Thymus (tissue), 11 donors: ENCODE data around the gene TMEM179. TPM values are rescaled to one million over a fixed set of nuclear protein-coding genes. Genes with fewer than 3 reads are reported as not detected.

ENCODE experiments used
- DNase-seq, 9 donors: peaks; one replicate each; pipeline ENCODE4 v3.0.0-alpha.2; 2013; ENCODE audit warnings: low spot score in 9 of 9, low read depth in 6 of 9, missing footprints in 1 of 9
- H3K27ac ChIP-seq, 2 donors: one replicate each; pipeline ENCODE4 v1.5.1; 2013; ENCODE audit warnings: control low read depth in 1 of 2, low read depth in 1 of 2, low read length in 1 of 2, mild to moderate bottlenecking in 1 of 2, moderate library complexity in 1 of 2
- H3K27me3 ChIP-seq, 2 donors: one replicate each; pipeline ENCODE4 v1.5.1; 2013; ENCODE audit warnings: low read length in 1 of 2; ENCODE audit not compliant: control insufficient read depth in 2 of 2, insufficient read depth in 1 of 2
- H3K36me3 ChIP-seq, 2 donors: one replicate each; pipeline ENCODE4 v1.5.1; 2013; ENCODE audit warnings: low read length in 1 of 2, mild to moderate bottlenecking in 1 of 2, moderate library complexity in 1 of 2; ENCODE audit not compliant: control insufficient read depth in 2 of 2, insufficient read depth in 2 of 2
- H3K4me1 ChIP-seq, 2 donors: one replicate each; pipeline ENCODE4 v1.5.1; 2013; ENCODE audit warnings: low read length in 2 of 2; ENCODE audit not compliant: control insufficient read depth in 2 of 2, insufficient read depth in 2 of 2
- H3K4me3 ChIP-seq, 2 donors: one replicate each; pipeline ENCODE4 v1.5.1; 2013; ENCODE audit warnings: low read length in 2 of 2, control low read depth in 1 of 2, mild to moderate bottlenecking in 1 of 2
- H3K9me3 ChIP-seq, 2 donors: one replicate each; pipeline ENCODE4 v1.5.1; 2013; ENCODE audit warnings: low read length in 1 of 2, mild to moderate bottlenecking in 1 of 2; ENCODE audit not compliant: control insufficient read depth in 2 of 2, insufficient read depth in 1 of 2
- WGBS: extraction: QIAGEN DNeasy Blood & Tissue Kit; methylation state at CpG from one replicate; pipeline ENCODE4 v1.1.7; 2013; 5-methylcytosine and 5-hydroxymethylcytosine counted together
- polyA plus RNA-seq: library from polyadenylated mRNA; stranded (reverse); fragments of 200-250 nt; gene quantifications from one replicate; pipeline ENCODE4 v1.2.3, GENCODE V29; 2013
- total RNA-seq: library from RNA; stranded (reverse); fragments of 120-200 nt; gene quantifications from one replicate; pipeline ENCODE4 v1.2.4, GENCODE V29; 2013
- donor health status: healthy.

The TMEM179 gene
- total and polyA plus RNA-seq, 2 donors: 0.09 to 0.23 TPM

GRCh38 chr14:104574536-104574935, 30.0 kb downstream of the TMEM179 start:
- WGBS: 83% methylated on average over 14 of the region's 14 CpGs
- Histone ChIP-seq H3K4me1 (no peaks in the 10 kb centered on the region), H3K9me3 (no peaks in the 10 kb centered on the region), H3K4me3 (no peak overlapping the region), H3K36me3 (no peaks in the 10 kb centered on the region), H3K27ac (no peak overlapping the region), H3K27me3 (peaks cover 0 to 2% of the 10 kb centered on the region in 2 donors)
- DNase-seq: no peak

GRCh38 chr14:104573930-104574329, 30.6 kb downstream of the TMEM179 start:
- WGBS: 72% methylated on average over 9 of the region's 9 CpGs
- no peaks in the 10 kb centered on the region for H3K4me1 ChIP-seq
- no peaks in the 10 kb centered on the region for H3K36me3 ChIP-seq
- H3K9me3 ChIP-seq: no peaks in the 10 kb centered on the region
- no peak overlapping the region for H3K4me3 ChIP-seq
- H3K27ac ChIP-seq: no peak overlapping the region
- H3K27me3 ChIP-seq: peaks cover 0 to 2% of the 10 kb centered on the region in 2 donors
- no peak for DNase-seq

- H3K36me3 ChIP-seq: no peaks in the 10 kb centered on the region
- no peak for DNase-seq
- 94% methylated on average over 7 of the region's 7 CpGs for WGBS
- no peaks in the 10 kb centered on the region for H3K9me3 ChIP-seq
- no peak overlapping the region for H3K4me3 ChIP-seq
- H3K27ac ChIP-seq: no peak overlapping the region
- no peaks in the 10 kb centered on the region for H3K4me1 ChIP-seq
- H3K27me3 ChIP-seq: no peaks in the 10 kb centered on the region
These were observed 31.9 kb downstream of the TMEM179 start for GRCh38 chr14:104572668-104573067.

GRCh38 chr14:104572024-104572626, 32.4 kb downstream of the TMEM179 start:
- H3K4me3 ChIP-seq: no peak overlapping the region
- H3K36me3 ChIP-seq: no peaks in the 10 kb centered on the region
- H3K9me3 ChIP-seq: no peaks in the 10 kb centered on the region
- H3K27me3 ChIP-seq: no peaks in the 10 kb centered on the region
- 90% methylated on average over 11 of the region's 11 CpGs for WGBS
- H3K4me1 ChIP-seq: no peaks in the 10 kb centered on the region
- DNase-seq: no peak
- no peak overlapping the region for H3K27ac ChIP-seq

- Histone ChIP-seq H3K4me3 (no peak overlapping the region), H3K36me3 (no peaks in the 10 kb centered on the region), H3K4me1 (no peaks in the 10 kb centered on the region), H3K27ac (no peak overlapping the region), H3K9me3 (no peaks in the 10 kb centered on the region), H3K27me3 (no peaks in the 10 kb centered on the region)
- DNase-seq: no peak
- whole genome bisulfite sequencing: 77% methylated on average over 16 of the region's 16 CpGs
These were observed 33.3 kb downstream of the TMEM179 start for GRCh38 chr14:104571246-104571645.

- 82% methylated on average over 10 of the region's 10 CpGs for WGBS
- Histone ChIP-seq H3K36me3 (no peaks in the 10 kb centered on the region), H3K9me3 (no peaks in the 10 kb centered on the region), H3K4me1 (no peaks in the 10 kb centered on the region), H3K27ac (no peak overlapping the region), H3K4me3 (no peak overlapping the region), H3K27me3 (peaks cover 2 to 10% of the 10 kb centered on the region in 2 donors)
- no peak for DNase-seq
These were observed 35.1 kb downstream of the TMEM179 start for GRCh38 chr14:104569435-104569834.

GRCh38 chr14:104568620-104569019, 36.0 kb downstream of the TMEM179 start:
- WGBS: 89% methylated on average over 11 of the region's 11 CpGs
- Histone ChIP-seq H3K4me1 (no peaks in the 10 kb centered on the region), H3K27me3 (peaks cover 5 to 18% of the 10 kb centered on the region in 2 donors), H3K27ac (no peak overlapping the region), H3K36me3 (no peaks in the 10 kb centered on the region), H3K9me3 (no peaks in the 10 kb centered on the region), H3K4me3 (no peak overlapping the region)
- DNase-seq: no peak

GRCh38 chr14:104567957-104568225, 36.7 kb downstream of the TMEM179 start:
- Histone ChIP-seq H3K4me1 (no peaks in the 10 kb centered on the region), H3K27ac (no peak overlapping the region), H3K4me3 (no peak overlapping the region), H3K36me3 (no peaks in the 10 kb centered on the region), H3K27me3 (peaks cover 5 to 21% of the 10 kb centered on the region in 2 donors), H3K9me3 (no peaks in the 10 kb centered on the region)
- WGBS: 84% methylated on average over 9 of the region's 9 CpGs
- no peak for DNase-seq

GRCh38 chr14:104567141-104567956, 37.2 kb downstream of the TMEM179 start:
- Histone ChIP-seq H3K27me3 (peaks cover 5 to 21% of the 10 kb centered on the region in 2 donors), H3K36me3 (no peaks in the 10 kb centered on the region), H3K9me3 (no peaks in the 10 kb centered on the region), H3K4me3 (no peak overlapping the region), H3K27ac (no peak overlapping the region), H3K4me1 (no peaks in the 10 kb centered on the region)
- WGBS: 77% methylated on average over 27 of the region's 27 CpGs
- DNase-seq: no peak
